ENCODE data around the gene SLAMF8. TPM values are rescaled to one million over a fixed set of nuclear protein-coding genes. Genes with fewer than 3 reads are reported as not detected.
A peak's percentile ranks its signal among the peaks of the same experiment; 100 is the strongest.

SLAMF8 gene
- total and polyA plus RNA-seq, 9 donors, result 0.19 to 1.5 (median 0.43) TPM

DNA sequence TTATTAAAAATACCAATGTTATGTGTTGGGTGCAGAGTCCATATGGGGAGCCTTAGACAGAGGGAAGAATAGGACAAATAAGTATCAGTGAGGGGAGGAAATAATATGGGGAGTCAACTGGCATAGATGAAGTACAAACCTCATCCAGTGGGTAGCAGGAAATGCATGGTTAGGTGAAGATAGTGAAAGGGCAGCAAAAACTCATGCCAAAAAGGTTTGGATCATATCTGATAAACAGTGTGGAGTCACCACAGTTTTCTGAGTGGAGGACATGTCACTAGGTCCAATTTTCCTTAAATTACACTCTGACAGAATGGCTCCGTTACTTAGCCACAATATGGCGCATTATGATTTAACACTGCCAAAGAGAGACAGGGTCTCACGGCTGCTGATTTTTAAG is 35.6 kb upstream of the SLAMF8 start:
- Histone ChIP-seq H3K4me3 (ENCODE audit: low read length) (no peak overlapping the region), H3K36me3 (ENCODE audit: control insufficient read depth, insufficient read depth, low read length) (no peaks in the 10 kb centered on the region), H3K27ac (ENCODE audit: low read length) (no peak overlapping the region), H3K4me1 (ENCODE audit: control insufficient read depth, insufficient read depth, low read length) (no peaks in the 10 kb centered on the region), H3K27me3 (ENCODE audit: control insufficient read depth, insufficient read depth, low read length) (peaks cover 13% of the 10 kb centered on the region), H3K9me3 (replicated peaks; ENCODE audit: control insufficient read depth, low read depth, low read length) (no peaks in the 10 kb centered on the region)
- 60% methylated on average over 1 of the region's 3 CpGs for WGBS (ENCODE audit: insufficient coverage)
- DNase-seq, result no peak

DNA sequence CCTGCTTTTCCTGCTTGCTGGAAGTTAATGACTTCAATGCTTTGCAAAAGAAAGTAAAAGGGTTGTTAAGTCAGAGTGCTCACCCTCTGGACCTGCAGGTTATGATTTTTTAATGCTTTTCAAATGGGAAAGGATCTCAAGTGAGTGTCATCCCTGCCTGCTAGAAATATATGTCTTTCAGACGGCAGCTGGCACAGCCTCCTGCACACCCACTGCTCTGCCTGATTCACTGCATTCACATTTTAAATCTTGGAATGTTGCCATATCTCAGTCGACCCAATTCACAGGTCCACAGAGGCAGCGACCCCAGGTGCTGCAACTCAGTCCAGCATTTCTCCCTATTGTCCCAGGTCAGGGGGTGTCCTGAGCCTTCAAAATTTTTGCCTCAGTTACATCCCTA is 35.2 kb upstream of the SLAMF8 start:
- no peaks in the 10 kb centered on the region for H3K36me3 ChIP-seq (ENCODE audit: control insufficient read depth, insufficient read depth, low read length)
- no peak overlapping the region for H3K4me3 ChIP-seq (ENCODE audit: low read length)
- H3K4me1 ChIP-seq (ENCODE audit: control insufficient read depth, insufficient read depth, low read length), result no peaks in the 10 kb centered on the region
- H3K9me3 ChIP-seq (replicated peaks; ENCODE audit: control insufficient read depth, low read depth, low read length), result no peaks in the 10 kb centered on the region
- no peak for DNase-seq
- H3K27ac ChIP-seq (ENCODE audit: low read length), result no peak overlapping the region
- 8% methylated on average over 3 of the region's 3 CpGs for WGBS (ENCODE audit: insufficient coverage)
- peaks cover 13% of the 10 kb centered on the region for H3K27me3 ChIP-seq (ENCODE audit: control insufficient read depth, insufficient read depth, low read length)

DNA sequence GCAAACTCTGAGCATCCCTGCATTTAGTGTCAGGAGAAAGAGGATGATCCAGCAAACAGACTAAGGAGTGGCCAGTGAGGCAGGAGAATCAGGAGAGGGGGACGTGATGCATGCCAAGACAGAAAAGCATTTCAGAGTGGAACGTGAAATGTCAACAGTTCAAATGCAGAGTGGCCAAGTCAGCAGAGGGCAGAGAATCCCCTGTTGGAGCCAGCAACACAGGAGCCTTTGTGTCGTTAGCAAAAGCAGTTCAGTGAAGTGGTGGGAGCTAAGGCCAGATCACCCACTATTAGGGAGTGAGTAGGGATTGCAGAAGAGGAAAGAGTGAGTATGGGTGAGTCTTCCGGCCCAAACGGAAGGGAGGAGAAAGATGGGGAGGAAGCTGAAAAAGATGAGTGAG is 31.1 kb upstream of the SLAMF8 start:
- H3K4me3 ChIP-seq (ENCODE audit: low read length), result no peak overlapping the region
- whole genome bisulfite sequencing (ENCODE audit: insufficient coverage), result 27% methylated on average over 5 of the region's 5 CpGs
- H3K4me1 ChIP-seq (ENCODE audit: control insufficient read depth, insufficient read depth, low read length), result no peaks in the 10 kb centered on the region
- no peaks in the 10 kb centered on the region for H3K9me3 ChIP-seq (replicated peaks; ENCODE audit: control insufficient read depth, low read depth, low read length)
- H3K27me3 ChIP-seq (ENCODE audit: control insufficient read depth, insufficient read depth, low read length), result peaks cover 24% of the 10 kb centered on the region
- DNase-seq, result no peak
- no peak overlapping the region for H3K27ac ChIP-seq (ENCODE audit: low read length)
- H3K36me3 ChIP-seq (ENCODE audit: control insufficient read depth, insufficient read depth, low read length), result no peaks in the 10 kb centered on the region

DNA sequence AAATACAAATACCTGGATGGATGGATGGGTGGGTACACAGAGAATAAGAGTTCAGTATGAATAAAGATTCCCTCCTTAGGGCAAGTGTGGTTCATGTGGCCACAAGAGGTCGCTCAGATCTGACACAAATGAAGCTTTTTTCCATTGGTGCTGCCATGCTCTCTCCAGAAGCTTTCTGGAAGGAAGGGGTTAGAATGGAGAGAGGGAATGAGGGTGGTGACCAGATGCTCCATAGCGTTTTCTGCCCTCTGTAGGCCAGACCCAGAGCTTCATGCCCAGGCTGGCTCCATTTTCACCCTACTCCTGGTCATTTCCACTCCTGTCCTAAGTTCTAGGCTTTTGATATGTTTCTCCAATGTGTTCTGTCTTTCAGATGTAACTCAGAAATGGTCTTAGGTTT is 27.8 kb upstream of the SLAMF8 start:
- H3K36me3 ChIP-seq (ENCODE audit: control insufficient read depth, insufficient read depth, low read length), result no peaks in the 10 kb centered on the region

DNA sequence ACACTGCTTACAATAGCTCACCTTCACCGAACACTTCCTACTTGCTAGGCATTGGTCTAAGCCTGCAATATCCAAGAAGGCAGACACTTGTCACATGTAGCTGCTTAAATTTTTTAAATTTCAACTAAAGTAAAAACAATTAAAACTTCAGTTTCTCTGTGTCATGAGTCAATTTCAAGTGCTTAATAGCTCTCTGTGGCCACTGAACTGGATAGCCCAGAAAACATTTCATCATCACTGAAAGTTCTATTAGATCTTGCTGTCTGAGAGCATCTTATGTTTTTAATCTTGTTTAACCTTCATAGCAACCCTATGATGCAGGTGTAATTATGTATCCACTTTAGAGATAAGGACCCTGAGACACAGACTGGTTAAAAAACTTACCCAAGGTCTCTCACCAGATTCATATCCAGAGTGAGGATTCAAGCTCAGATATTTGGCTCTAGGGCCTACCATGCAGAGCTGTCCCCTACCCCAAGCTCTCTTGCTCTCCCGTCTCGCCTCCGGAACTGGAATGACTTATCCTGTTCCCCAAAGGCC is 27.2 kb upstream of the SLAMF8 start:
- no peak overlapping the region for H3K27ac ChIP-seq (ENCODE audit: low read length)
- peaks cover 18% of the 10 kb centered on the region for H3K27me3 ChIP-seq (ENCODE audit: control insufficient read depth, insufficient read depth, low read length)
- 80% methylated on average over 3 of the region's 4 CpGs for whole genome bisulfite sequencing (ENCODE audit: insufficient coverage)
- peaks cover 3% of the 10 kb centered on the region for H3K4me1 ChIP-seq (ENCODE audit: control insufficient read depth, insufficient read depth, low read length)
- no peak overlapping the region for H3K4me3 ChIP-seq (ENCODE audit: low read length)
- DNase-seq, result no peak
- H3K9me3 ChIP-seq (replicated peaks; ENCODE audit: control insufficient read depth, low read depth, low read length), result no peaks in the 10 kb centered on the region
- H3K36me3 ChIP-seq (ENCODE audit: control insufficient read depth, insufficient read depth, low read length), result no peaks in the 10 kb centered on the region

More for the DNA sequence above, 27.8 kb upstream of the SLAMF8 start:
- Histone ChIP-seq H3K9me3 (replicated peaks; ENCODE audit: control insufficient read depth, low read depth, low read length) (no peaks in the 10 kb centered on the region), H3K4me1 (ENCODE audit: control insufficient read depth, insufficient read depth, low read length) (peaks cover 3% of the 10 kb centered on the region), H3K27me3 (ENCODE audit: control insufficient read depth, insufficient read depth, low read length) (peaks cover 19% of the 10 kb centered on the region), H3K4me3 (ENCODE audit: low read length) (no peak overlapping the region), H3K27ac (ENCODE audit: low read length) (no peak overlapping the region)
- 0% methylated on average over 1 of the region's 2 CpGs for WGBS (ENCODE audit: insufficient coverage)
- peak; percentile 81 for DNase-seq

DNA sequence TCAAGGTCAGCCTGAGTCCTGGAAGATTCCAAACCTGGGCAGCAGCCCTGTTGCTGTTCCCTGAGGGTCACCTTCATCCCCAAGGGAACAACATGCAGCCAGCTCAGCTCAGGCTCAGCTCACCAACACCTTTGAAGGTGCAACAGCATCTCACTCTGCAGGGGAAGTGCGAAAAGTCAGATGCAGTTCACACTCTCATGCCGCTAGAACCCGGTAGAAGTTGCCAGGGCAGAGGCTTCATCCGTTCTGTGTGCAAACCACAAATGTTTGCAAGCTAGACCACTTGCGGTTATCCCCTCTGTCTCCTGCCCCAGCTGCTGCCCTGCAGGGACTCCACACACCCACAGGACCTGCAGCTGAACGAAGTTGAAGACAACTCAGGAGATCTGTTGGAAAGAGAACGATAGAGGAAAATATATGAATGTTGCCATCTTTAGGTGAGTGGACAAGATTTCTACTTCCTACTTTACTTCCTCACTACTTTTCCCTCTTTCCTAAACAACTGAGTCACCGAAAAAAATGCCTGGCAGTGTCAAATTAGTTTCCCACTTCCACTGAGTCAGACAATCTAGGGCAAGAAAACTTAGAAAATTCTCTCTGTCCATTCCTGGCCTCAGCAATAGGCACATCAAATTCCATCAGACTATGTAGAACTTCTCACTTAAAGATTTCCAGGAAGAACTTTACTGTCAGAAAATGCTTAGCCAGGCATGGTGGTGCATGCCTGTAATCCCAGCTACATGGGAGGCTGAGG is 26.3 kb upstream of the SLAMF8 start:
- no peak overlapping the region for H3K27ac ChIP-seq (ENCODE audit: low read length)
- DNase-seq, result no peak
- H3K27me3 ChIP-seq (ENCODE audit: control insufficient read depth, insufficient read depth, low read length), result peaks cover 16% of the 10 kb centered on the region
- 86% methylated on average over 2 of the region's 8 CpGs for WGBS (ENCODE audit: insufficient coverage)
- H3K4me3 ChIP-seq (ENCODE audit: low read length), result no peak overlapping the region
- H3K9me3 ChIP-seq (replicated peaks; ENCODE audit: control insufficient read depth, low read depth, low read length), result no peaks in the 10 kb centered on the region
- peaks cover 3% of the 10 kb centered on the region for H3K4me1 ChIP-seq (ENCODE audit: control insufficient read depth, insufficient read depth, low read length)
- H3K36me3 ChIP-seq (ENCODE audit: control insufficient read depth, insufficient read depth, low read length), result no peaks in the 10 kb centered on the region

DNA sequence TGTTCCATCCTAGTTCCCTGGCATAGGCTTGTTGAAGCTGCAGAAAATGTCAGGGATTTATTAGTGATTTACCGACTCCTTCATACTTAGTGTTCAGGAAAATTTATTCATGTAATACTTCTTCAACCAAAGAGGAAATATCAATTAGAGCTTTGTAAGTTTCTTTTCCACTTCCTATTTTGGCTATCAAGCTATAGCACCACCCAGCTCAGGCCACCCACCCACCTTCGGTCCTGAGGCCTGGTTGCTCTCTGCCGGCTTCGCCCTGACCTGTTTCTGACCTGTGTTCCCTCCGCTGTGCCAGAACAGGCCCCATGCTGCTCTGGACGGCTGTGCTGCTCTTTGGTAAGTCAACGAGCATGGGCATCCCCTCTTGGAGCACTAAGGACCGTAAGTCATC is 24.6 kb upstream of the SLAMF8 start, which contains the start of gene FCRL6:
FCRL6 (plus strand) TSS at position 250 of the 400 bp plus-strand sequence; CDS start at position 315, 65 bp downstream.
- WGBS (ENCODE audit: insufficient coverage), result 72% methylated on average over 5 of the region's 8 CpGs

DNA sequence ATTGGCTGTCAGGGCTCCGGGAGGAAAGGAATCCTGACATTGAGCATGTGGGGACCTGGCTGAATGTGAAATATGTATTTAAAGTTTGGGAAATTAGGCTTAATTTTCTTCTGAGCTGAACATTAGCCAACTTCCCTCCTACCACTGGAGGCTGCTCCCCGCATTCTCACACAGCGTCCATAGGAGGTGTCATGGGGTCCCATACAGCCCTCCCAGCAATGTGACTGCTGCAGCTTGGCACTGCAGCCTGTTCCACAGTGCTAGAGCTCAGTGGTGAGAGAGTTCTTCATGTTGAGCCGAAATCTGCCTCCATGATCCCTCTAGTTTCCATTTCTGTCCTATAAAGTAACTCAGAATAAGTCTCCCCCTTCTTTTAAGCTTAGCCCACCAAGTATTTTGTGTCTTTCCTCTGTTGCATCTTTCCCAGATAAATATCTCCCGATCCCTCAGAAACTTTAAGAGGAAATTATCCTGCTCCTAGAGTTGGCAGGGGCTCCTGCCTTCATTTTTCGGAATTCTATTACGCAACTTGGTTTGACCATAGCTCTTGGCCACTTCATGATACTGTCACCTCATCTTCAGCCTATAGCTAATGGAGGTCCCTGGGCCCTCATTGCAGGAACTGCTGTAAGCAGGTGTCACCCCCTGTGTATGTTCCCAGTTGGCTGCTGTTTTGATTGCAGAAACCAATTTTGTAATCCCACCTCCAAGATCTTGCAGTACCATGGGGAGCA is 22.6 kb upstream of the SLAMF8 start:
- no peaks in the 10 kb centered on the region for H3K9me3 ChIP-seq (replicated peaks; ENCODE audit: control insufficient read depth, low read depth, low read length)
- H3K27ac ChIP-seq (ENCODE audit: low read length), result no peak overlapping the region
- H3K36me3 ChIP-seq (ENCODE audit: control insufficient read depth, insufficient read depth, low read length), result no peaks in the 10 kb centered on the region
- H3K4me1 ChIP-seq (ENCODE audit: control insufficient read depth, insufficient read depth, low read length), result peaks cover 3% of the 10 kb centered on the region
- DNase-seq, result no peak
- no peak overlapping the region for H3K4me3 ChIP-seq (ENCODE audit: low read length)
- H3K27me3 ChIP-seq (ENCODE audit: control insufficient read depth, insufficient read depth, low read length), result peaks cover 5% of the 10 kb centered on the region
- 59% methylated on average over 6 of the region's 7 CpGs for WGBS (ENCODE audit: insufficient coverage)

More for the DNA sequence above, 24.6 kb upstream of the SLAMF8 start, which contains the start of gene FCRL6:
- peaks cover 3% of the 10 kb centered on the region for H3K4me1 ChIP-seq (ENCODE audit: control insufficient read depth, insufficient read depth, low read length)
- no peaks in the 10 kb centered on the region for H3K9me3 ChIP-seq (replicated peaks; ENCODE audit: control insufficient read depth, low read depth, low read length)
- no peaks in the 10 kb centered on the region for H3K36me3 ChIP-seq (ENCODE audit: control insufficient read depth, insufficient read depth, low read length)
- no peak within 1 kb of the TSS for H3K4me3 ChIP-seq (ENCODE audit: low read length)
- H3K27me3 ChIP-seq (ENCODE audit: control insufficient read depth, insufficient read depth, low read length), result peaks cover 9% of the 10 kb centered on the region
- DNase-seq, result no peak
- no peak within 1 kb of the TSS for H3K27ac ChIP-seq (ENCODE audit: low read length)

DNA sequence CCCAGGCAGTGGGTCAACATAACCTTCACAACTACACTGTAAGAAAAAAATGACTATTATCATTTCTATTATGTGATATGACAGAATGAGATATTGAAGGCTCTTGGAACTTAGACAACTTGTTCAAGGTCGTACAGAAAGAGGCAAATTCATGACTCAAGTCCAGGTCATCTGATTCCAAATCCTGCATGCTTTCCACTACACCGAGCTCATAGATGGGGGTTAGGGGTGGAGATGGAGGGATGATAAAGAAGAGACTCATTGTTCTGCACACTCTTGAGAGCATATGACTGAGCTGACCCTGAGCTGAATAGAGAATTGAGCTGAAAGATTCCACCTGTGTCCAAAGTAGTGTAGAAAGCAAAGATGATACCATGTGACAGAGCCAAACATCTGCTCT is 21.7 kb upstream of the SLAMF8 start:
- H3K36me3 ChIP-seq (ENCODE audit: control insufficient read depth, insufficient read depth, low read length), result no peaks in the 10 kb centered on the region
- WGBS (ENCODE audit: insufficient coverage), result no CpG with 5 or more reads among the region's 2 CpGs
- DNase-seq, result no peak
- H3K9me3 ChIP-seq (replicated peaks; ENCODE audit: control insufficient read depth, low read depth, low read length), result no peaks in the 10 kb centered on the region
- no peak overlapping the region for H3K27ac ChIP-seq (ENCODE audit: low read length)
- no peak overlapping the region for H3K4me3 ChIP-seq (ENCODE audit: low read length)
- H3K4me1 ChIP-seq (ENCODE audit: control insufficient read depth, insufficient read depth, low read length), result peaks cover 3% of the 10 kb centered on the region
- peaks cover 5% of the 10 kb centered on the region for H3K27me3 ChIP-seq (ENCODE audit: control insufficient read depth, insufficient read depth, low read length)

DNA sequence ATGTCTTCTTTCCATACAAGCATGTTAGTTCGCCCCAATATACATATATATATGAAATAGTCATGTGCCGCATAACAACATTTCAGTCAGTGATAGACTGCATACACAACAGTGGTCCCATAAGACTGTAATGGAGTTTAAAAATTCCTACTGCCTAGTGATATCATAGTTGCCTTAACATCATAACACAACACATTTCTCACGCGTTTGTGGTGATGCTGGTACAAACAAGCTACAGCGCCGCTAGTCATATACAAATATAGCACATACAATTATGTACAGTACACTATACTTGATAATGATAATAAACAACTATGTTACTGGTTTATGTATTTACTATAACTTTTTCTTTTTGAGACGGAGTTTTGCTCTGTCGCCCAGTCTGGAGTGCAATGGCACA is 10.7 kb upstream of the SLAMF8 start:
- H3K4me1 ChIP-seq (ENCODE audit: control insufficient read depth, insufficient read depth, low read length), result no peaks in the 10 kb centered on the region
- no CpG with 5 or more reads among the region's 8 CpGs for WGBS (ENCODE audit: insufficient coverage)
- DNase-seq, result no peak
- H3K27ac ChIP-seq (ENCODE audit: low read length), result no peak overlapping the region
- no peak overlapping the region for H3K4me3 ChIP-seq (ENCODE audit: low read length)
- no peaks in the 10 kb centered on the region for H3K36me3 ChIP-seq (ENCODE audit: control insufficient read depth, insufficient read depth, low read length)
- peaks cover 3% of the 10 kb centered on the region for H3K27me3 ChIP-seq (ENCODE audit: control insufficient read depth, insufficient read depth, low read length)
- no peaks in the 10 kb centered on the region for H3K9me3 ChIP-seq (replicated peaks; ENCODE audit: control insufficient read depth, low read depth, low read length)
